ENCODE data around the gene ZDHHC6.

DNA sequence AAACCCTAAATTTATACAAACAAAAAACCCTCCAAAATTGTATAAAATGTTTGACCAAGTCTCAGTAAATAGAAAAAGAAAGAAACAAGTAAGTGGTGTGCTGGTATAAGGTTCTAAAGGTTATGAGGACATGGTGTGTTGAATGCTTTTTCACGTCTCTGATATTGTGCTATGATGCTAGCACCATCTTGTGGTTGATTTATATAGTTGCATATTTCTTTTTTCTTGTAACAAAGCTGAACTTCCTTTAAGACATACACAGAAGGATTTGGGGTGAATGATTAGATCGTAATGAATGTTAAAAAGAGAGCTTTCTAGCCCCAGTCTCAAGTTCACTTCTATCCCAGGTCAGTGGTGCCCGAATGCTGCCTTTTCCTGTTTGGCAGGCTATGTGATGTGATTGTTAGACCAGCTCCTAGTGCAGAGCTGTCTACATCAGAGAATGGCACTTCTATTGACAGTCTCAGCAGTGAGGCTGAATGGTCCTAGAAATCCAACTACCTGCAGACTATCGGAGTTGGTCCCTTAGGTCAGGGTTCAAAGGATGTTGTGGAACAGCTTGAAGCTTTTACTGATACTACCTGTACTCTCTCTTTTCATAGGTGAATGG lies 25.3 kb upstream of the ZDHHC6 start:
- TF ChIP-seq, protein P1, sequence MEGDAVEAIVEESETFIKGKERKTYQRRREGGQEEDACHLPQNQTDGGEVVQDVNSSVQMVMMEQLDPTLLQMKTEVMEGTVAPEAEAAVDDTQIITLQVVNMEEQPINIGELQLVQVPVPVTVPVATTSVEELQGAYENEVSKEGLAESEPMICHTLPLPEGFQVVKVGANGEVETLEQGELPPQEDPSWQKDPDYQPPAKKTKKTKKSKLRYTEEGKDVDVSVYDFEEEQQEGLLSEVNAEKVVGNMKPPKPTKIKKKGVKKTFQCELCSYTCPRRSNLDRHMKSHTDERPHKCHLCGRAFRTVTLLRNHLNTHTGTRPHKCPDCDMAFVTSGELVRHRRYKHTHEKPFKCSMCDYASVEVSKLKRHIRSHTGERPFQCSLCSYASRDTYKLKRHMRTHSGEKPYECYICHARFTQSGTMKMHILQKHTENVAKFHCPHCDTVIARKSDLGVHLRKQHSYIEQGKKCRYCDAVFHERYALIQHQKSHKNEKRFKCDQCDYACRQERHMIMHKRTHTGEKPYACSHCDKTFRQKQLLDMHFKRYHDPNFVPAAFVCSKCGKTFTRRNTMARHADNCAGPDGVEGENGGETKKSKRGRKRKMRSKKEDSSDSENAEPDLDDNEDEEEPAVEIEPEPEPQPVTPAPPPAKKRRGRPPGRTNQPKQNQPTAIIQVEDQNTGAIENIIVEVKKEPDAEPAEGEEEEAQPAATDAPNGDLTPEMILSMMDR (IDR thresholded peaks at IDR 0.05), result peak in 5 of 6 experiments; percentile 43 to 67 (median 55)
- TF ChIP-seq POLR2A (IDR thresholded peaks at IDR 0.05), result no peak
